K562 (cell line): ENCODE results near the gene C10orf95. TPM values are rescaled to one million over a fixed set of nuclear protein-coding genes. Genes with fewer than 3 reads are reported as not detected.

Experiments
- CEBPB ChIP-seq: fragments of 450-650 bp; IDR thresholded peaks from 2 replicates; pipeline ENCODE4 v1.6.1; 2016; ENCODE audit warnings: missing genetic modification characterization, missing compliant biosample characterization
- CTCFL ChIP-seq: IDR thresholded peaks from 2 replicates; pipeline ENCODE4 v1.6.1; 2011; ENCODE audit warnings: borderline replicate concordance, low read depth, mild to moderate bottlenecking, moderate library complexity, low read length; ENCODE audit not compliant: insufficient read depth, poor library complexity, severe bottlenecking
- FOXA3 ChIP-seq, 2 experiments: fragments of 450-650 bp in 1 of 2; sonication (generic) in 1 of 2; formaldehyde crosslinking; IDR thresholded peaks in 1 of 2; conservative IDR thresholded peaks in 1 of 2; 2 replicates each; pipeline versions ENCODE4 v1.4.0 to v1.8.0; 2020 to 2022; ENCODE audit warnings: mild to moderate bottlenecking in 2 of 2, missing genetic modification reagents in 1 of 2
- GABPA ChIP-seq: fragments of 200-800 bp; sonication (Bioruptor generic); conservative IDR thresholded peaks from 2 replicates; pipeline ENCODE4 v1.6.1; 2016; ENCODE audit warnings: low read depth, missing genetic modification characterization, missing compliant biosample characterization
- HBP1 ChIP-seq: fragments of 450-650 bp; formaldehyde crosslinking; IDR thresholded peaks from 2 replicates; pipeline ENCODE4 v1.4.0; 2022; ENCODE audit warnings: missing genetic modification characterization
- HNRNPLL ChIP-seq: fragments of 200-400 bp; formaldehyde crosslinking; IDR thresholded peaks from 2 replicates; pipeline ENCODE4 v1.6.1; 2017; ENCODE audit warnings: low read length, low read depth, mild to moderate bottlenecking; ENCODE audit not compliant: poor library complexity, severe bottlenecking
- HNRNPUL1 ChIP-seq: fragments of 200-400 bp; formaldehyde crosslinking; IDR thresholded peaks from 2 replicates; pipeline ENCODE4 v1.6.1; 2017; ENCODE audit warnings: low read length
- JUND ChIP-seq, 2 experiments: IDR thresholded peaks; 2 replicates in 1 of 2; 3 replicates in 1 of 2; pipeline ENCODE4 v1.6.1; 2011; ENCODE audit warnings: borderline replicate concordance in 2 of 2, low read depth in 2 of 2, low read length in 2 of 2, improper control_type of control experiment in 1 of 2, missing biosample characterization in 1 of 2, missing genetic modification characterization in 1 of 2, missing genetic modification reagents in 1 of 2
- MYNN ChIP-seq, 2 experiments: sonication (generic); formaldehyde crosslinking in 1 of 2; IDR thresholded peaks; 2 replicates each; pipeline versions ENCODE4 v1.5.0 to v1.6.1; 2016 to 2020; ENCODE audit warnings: antibody characterized with exemption in 1 of 2, missing genetic modification reagents in 1 of 2
- PHF20 ChIP-seq: fragments of 450-650 bp; IDR thresholded peaks from 2 replicates; pipeline ENCODE4 v1.6.1; 2018; ENCODE audit not compliant: partially characterized antibody
- POLR2A ChIP-seq: fragments of 450-650 bp; conservative IDR thresholded peaks from 2 replicates; pipeline ENCODE4 v1.6.1; 2016
- PPARD ChIP-seq: fragments of 250-450 bp; sonication (Bioruptor Pico); IDR thresholded peaks from 2 replicates; pipeline ENCODE4 v1.8.0; 2022; ENCODE audit warnings: inconsistent platforms, mild to moderate bottlenecking, moderate library complexity
- RNF219 ChIP-seq: fragments of 250-450 bp; sonication (Bioruptor Pico); IDR thresholded peaks from 2 replicates; pipeline ENCODE4 v1.5.0; 2022; ENCODE audit warnings: mild to moderate bottlenecking
- SMARCA4 ChIP-seq: fragments of 450-650 bp; IDR thresholded peaks from 2 replicates; pipeline ENCODE4 v1.6.1; 2016
- SNAPC5 ChIP-seq: fragments of 250-450 bp; sonication (Bioruptor Pico); IDR thresholded peaks from 2 replicates; pipeline ENCODE4 v1.8.0; 2021; ENCODE audit warnings: moderate library complexity, mild to moderate bottlenecking, inconsistent platforms
- SPI1 ChIP-seq: IDR thresholded peaks from 2 replicates; pipeline ENCODE4 v1.6.1; 2011; ENCODE audit warnings: low read depth, low read length, control low read depth, borderline replicate concordance
- TEAD4 ChIP-seq, 2 experiments: sonication (generic) in 1 of 2; formaldehyde crosslinking in 1 of 2; IDR thresholded peaks; 2 replicates each; pipeline versions ENCODE4 v1.6.1 to v1.8.0; 2012 to 2022; ENCODE audit warnings: borderline replicate concordance in 1 of 2, inconsistent platforms in 1 of 2, low read length in 1 of 2, mild to moderate bottlenecking in 1 of 2, missing genetic modification reagents in 1 of 2
- ZC3H11A ChIP-seq: IDR thresholded peaks from 2 replicates; pipeline ENCODE4 v1.6.1; 2012; ENCODE audit warnings: low read depth, low read length, improper control_type of control experiment
- ZFX ChIP-seq: sonication (generic); formaldehyde crosslinking; IDR thresholded peaks from 2 replicates; pipeline ENCODE4 v1.8.0; 2022; ENCODE audit warnings: mild to moderate bottlenecking, missing genetic modification reagents, moderate library complexity
- ZNF174 ChIP-seq: fragments of 250-450 bp; sonication (Bioruptor Pico); IDR thresholded peaks from 2 replicates; pipeline ENCODE4 v1.4.0; 2020; ENCODE audit warnings: mild to moderate bottlenecking
- ZNF263 ChIP-seq: sonication (generic); formaldehyde crosslinking; IDR thresholded peaks from 2 replicates; pipeline ENCODE4 v1.8.0; 2022; ENCODE audit warnings: mild to moderate bottlenecking, missing genetic modification reagents, borderline replicate concordance
- polyA plus RNA-seq, 8 experiments: library from polyadenylated mRNA; depleted of rRNA in 4 of 8; stranded (reverse) in 5 of 8; unstranded in 3 of 8; fragments of >200 nt; fragmentation: Nextera tagmentation in 2 of 8; fragmentation: Illumina TruSeq in 1 of 8; extraction: Ambion mirVana in 2 of 8; extraction: Trizol in 1 of 8; gene quantifications; 2 replicates each; pipeline versions ENCODE4 v1.2.1 to v1.2.3, GENCODE V29; 2011 to 2014; ENCODE audit warnings: inconsistent platforms in 1 of 8, missing spikeins in 1 of 8
- total RNA-seq, 7 experiments: library from RNA; depleted of rRNA in 6 of 7; stranded (reverse); fragments of >200 nt in 6 of 7; fragmentation: Illumina TruSeq in 2 of 7; extraction: Trizol in 2 of 7; gene quantifications; 2 replicates each; pipeline versions ENCODE4 v1.2.1 to v1.2.3, GENCODE V29; 2011 to 2021; ENCODE audit warnings: low replicate concordance in 1 of 7

Gene C10orf95
- total and polyA plus RNA-seq, 9 of the 15 experiments (the other 6 are each of a cell fraction or from before 2014, with no cell fraction given) = 0.03 to 0.41 (median 0.17) TPM; not detected in 1

- TF ChIP-seq GABPA (0 out of 2 replicates have a peak, but pooled peaks have one; percentile 12), PPARD (CRISPR knock-in tag) (no peak), PHF20 (peak; percentile 66), RNF219 (no peak), TEAD4 (IDR thresholded peaks at IDR 0.05; ENCODE audit: low read length) (0 out of 2 replicates have a peak, but pooled peaks have one; percentile 33), TEAD4 (CRISPR knock-in tag; IDR thresholded peaks at IDR 0.05; ENCODE audit: borderline replicate concordance) (no peak), CTCFL (peak; percentile 95), ZNF174 (CRISPR knock-in tag) (no peak), SNAPC5 (no peak), HNRNPUL1 (no peak), FOXA3 (CRISPR knock-in tag; conservative IDR thresholded peaks at IDR 0.05 in 1 of 2, IDR thresholded peaks at IDR 0.05 in 1 of 2) (peak in 1 of 2 experiments; percentile 51; a peak in 1 of 4 replicates), POLR2A (peak; percentile 64), ZC3H11A (no peak), SMARCA4 (peak; percentile 77), ZNF263 (0 out of 2 replicates have a peak, but pooled peaks have one; percentile 48), MYNN (IDR thresholded peaks at IDR 0.05) (peak; percentile 78; the same call in 1 of the 2 replicates), MYNN (CRISPR knock-in tag; IDR thresholded peaks at IDR 0.05) (no peak), JUND (IDR thresholded peaks at IDR 0.05; ENCODE audit: borderline replicate concordance, low read depth, low read length) (peak; percentile 52; the same call in 1 of the 2 replicates), JUND (tag; IDR thresholded peaks at IDR 0.05; ENCODE audit: borderline replicate concordance, low read depth, low read length) (peak; percentile 8; the same call in 1 of the 3 replicates), ZFX (CRISPR knock-in tag) (peak; percentile 51; the same call in 1 of the 2 replicates), HBP1 (CRISPR knock-in tag) (no peak), HNRNPLL (peak; percentile 58), SPI1 (no peak), CEBPB (tag) (0 out of 2 replicates have a peak, but pooled peaks have one; percentile 10)
These were observed 28.7 kb downstream of the C10orf95 start (continued) for GRCh38 chr10:102422545-102423129.
